HG03558 (cell line): ENCODE measurements around the gene ACCSL.

Experiments used
- ATAC-seq: cut with Tn5 transposase; IDR thresholded peaks from one replicate; pipeline ENCODE4 v1.9.1; 2021; ENCODE audit warnings: moderate number of reproducible peaks; ENCODE audit not compliant: unreplicated experiment; ENCODE audit errors: extremely low read depth

The ACCSL gene

DNA sequence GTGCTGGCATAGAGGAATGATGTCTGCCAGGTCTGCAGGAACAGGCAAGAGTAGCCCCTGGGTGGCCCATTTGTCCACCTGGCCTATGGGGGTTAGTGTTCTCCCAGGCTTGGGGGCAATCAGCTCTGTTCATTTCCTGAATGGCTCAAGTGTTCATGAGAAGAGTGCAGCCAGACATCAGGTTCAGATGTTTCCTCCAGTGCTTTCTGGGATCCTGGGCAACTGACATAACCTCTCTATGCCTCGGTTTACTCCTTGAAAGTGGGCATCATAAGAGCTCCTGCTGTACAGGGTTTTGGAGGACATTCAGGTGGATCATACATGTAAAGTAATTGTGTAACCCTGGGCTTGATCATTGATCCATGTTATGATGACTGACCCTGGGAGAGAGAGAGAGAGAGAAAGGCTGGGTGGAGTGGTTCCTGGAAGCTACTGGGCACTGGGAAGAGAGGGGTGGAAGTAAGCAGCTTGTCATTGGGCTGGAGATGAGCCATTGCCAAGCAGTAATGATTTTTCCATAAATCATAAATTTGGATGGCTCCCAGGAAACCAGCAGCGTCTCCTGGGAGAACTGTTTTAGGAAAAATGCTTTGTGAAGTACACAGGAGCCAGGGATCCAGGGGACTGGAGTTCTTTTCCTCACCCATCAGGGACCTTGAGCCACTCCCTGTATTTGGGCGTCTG, 30.2 kb upstream of the ACCSL start:
- ATAC-seq: no peak

DNA sequence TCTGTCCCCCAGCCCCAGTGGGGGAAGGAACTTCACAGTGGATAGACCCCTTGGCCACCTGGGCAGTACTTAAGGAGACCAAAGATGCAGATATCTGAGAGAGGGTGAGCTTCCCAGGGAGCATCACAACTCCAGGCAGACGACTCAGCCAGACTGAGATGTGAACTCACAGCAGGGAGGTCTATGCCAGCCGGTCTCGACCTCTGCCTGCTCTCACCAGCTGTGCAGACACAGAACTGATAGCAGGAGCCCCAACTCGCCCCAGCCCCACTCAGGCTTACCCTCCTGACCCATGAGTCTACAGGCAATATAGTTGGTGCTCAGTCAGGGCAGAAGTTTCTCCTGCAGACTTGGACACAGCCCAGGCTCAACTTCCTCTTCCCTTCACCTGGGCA, 29.7 kb upstream of the ACCSL start:
- no peak for ATAC-seq

DNA sequence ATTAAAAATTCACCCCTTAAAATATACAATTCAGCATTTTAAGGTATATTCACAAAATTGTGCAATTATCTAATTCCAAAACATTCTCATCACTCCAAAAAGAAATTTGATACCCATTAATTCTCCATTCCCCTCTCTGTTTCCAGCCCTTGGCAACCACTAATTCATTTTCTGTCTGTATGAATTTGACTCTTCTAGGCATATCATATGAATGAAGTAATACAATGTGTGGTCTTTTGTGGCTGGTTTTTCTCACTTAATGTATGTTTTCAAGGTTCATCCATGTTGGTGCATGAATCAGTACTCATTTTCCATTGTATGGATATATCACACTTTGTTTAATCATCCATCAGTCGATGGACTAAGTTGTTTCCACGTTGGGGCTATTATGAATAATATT, 29.0 kb upstream of the ACCSL start:
- no peak for ATAC-seq

DNA sequence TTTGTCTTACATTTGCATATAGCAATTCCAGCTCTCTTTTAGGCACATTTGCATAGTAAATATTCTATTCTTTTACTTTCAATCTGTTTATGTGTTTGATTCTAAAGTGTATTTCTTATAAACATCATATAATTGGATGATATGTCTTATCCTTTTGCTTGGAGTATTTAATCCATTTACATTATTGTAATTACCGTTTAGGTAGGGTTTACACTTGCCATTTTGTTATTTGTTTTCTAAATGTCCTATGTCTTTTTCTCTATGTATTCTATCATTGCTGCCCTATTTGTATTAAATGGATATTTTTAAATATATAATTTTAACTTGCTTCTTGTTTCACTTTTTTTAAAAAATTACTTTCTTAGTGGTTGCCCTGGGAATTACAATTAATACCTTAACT, 22.8 kb upstream of the ACCSL start:
- ATAC-seq: no peak

DNA sequence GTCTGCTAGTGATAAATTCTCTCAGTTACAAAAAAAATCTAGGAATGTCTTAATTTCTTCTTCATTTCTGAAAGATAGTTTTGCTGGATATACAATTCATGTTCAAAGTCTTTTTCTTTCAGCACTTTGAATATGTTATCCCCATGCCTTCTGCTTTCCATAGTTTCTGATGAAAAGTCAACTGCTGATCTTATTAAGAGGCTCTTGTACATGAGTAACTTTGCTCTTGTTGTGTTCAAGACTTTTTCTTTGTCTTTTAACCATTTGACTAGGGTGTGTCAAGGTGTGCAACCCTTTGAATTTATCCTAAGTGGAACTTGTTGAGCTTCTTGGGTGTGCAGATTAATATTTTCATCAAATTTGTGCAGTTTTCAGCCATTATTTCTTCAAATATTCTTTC, 22.1 kb upstream of the ACCSL start:
- ATAC-seq: no peak

DNA sequence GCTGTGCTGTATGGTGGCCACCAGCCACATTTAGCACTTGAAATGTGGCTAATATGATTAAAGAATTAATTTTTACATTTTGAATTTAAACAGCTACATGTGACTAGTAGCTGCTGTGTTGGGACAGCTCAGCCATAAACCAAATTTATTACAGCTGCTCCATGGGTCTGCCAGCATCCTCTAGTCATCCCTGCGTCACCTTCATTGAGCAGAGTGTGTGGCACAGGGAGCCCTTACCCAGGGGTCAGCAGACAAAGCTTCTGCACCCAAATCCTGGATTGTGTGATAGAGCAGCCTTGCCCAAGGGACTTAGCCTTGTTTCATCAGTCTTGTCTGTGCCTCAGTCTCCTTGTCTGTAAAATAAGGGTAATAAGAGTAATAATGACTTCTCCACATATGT, 19.4 kb upstream of the ACCSL start:
- no peak for ATAC-seq

DNA sequence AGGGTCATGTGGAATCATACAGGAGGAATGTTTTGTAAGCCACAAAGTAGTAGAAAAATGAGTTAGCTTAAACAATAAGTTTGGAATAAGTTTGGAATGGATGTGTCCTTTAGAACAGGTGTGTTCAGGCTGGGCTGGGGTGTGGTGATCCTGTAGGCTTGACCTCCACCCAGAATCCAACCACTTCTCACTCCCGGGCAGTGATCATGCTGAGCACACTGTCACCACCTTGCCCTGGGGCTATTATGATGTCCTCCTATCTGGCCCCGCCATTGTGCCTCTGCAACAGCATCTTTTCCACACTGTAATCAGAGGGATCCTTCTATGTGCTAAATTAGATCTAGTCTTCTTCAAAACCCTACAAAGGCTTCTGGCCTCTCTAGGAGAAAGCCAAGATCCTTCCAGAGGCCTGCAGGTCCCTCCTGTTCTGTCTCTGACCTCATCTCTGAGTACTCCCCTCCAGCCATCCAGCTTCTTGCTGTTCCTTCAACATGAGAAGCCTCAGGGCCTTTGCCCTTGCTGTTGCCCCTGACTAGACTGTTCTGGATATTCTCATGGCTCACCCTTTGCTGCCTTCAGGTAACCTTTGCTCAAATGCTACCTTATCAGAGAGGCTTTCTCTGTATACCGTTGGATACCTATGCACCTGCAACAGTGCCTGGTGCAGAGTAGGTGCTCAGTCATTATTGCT, 18.8 kb upstream of the ACCSL start:
- ATAC-seq: no peak

DNA sequence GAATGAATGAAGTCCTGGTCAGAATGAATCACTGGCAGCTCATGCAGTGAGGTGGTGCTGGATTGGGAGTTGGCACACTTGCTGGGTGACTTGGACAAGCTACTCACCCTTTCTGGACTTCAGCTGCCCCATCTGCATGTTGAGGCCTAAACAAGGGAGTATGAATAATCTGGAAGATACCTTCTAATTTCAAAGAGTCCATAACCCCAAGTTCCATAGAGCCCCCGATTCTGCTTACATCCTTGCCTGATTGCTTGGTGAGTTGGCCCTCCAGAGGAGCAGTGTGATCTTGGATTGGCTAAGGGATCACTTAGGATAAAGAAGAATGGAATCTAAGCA, 18.3 kb upstream of the ACCSL start:
- no peak for ATAC-seq

DNA sequence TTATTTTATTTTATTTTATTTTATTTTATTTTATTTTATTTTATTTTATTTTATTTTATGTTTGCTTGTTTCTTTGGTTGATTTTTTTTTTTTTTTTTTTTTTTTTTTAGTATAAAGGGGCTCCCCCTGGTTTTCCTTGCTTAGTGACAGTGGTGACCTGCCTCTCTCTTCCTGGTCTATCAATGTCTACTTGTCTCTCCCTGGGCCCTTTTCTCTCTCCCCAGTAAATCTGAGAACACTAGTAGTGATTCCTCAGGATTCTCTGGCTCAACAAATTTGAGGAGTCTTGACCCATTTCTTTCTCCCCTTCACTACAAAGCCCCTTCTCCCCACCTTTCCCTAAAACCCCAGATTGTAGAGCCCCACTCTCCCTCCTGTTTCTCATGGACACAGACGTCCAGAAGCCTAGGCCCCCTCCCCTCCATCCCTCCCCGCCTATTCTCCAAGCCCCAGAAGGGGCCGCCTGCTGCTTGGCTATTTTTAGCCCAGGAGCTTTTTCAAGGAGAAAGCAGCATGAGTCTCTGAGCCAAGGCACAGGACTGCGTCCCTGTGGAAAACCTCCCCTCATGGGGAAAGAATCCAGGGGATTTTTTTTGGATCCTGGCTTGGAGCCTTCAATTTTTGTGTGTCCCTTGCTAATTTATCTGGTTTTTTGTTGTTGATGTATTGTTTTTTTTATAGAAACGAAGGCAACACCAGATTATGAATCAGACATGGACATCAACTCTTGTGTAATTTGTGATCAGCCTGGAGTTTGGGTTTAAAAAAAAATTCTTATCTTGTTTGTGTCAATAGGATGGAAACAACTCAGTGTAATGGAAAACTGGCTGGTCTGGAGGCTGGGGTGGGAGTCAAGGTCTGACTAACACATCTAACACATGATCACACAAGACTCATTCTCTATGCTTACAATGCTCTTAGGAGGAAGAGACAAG, 17.5 kb upstream of the ACCSL start:
- no peak for ATAC-seq

DNA sequence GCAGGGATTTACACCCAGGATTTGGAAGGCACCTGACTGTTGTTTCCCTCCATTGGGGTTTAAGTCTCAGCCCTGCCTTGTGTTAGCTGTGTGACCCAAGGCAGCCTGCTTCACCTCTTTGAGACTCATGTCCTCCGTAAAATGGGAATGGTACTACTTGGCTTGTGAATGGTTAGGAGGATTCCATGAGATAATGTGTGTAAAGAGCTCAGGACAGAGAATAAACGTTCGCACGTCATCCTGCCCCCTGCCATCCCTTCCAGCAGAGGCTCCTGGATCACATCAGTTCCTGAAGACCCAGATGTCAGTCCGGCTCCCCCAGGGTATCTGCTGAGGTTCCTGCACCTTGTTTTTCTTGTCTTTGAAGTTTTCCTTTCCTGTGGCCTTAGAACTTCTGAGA, 16.8 kb upstream of the ACCSL start:
- ATAC-seq: no peak

DNA sequence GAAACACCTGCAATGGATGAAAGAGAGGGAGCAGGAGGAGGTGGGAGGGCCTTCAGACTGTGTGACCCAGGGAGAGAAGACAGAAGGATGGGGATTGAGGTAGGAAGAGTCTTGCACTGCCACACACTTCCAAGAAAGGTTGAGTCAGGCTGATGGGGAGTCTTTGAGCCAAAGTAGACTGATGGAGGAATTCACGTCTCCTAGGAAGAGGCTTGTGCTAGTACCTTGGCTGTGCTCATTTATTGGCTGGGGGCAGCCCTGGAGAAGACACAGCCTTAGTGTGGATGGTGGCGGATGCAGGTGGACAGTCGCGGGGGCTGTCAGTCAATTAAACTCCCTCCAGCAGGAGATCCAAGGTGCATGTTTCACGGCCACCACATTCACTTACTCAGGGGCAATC, 16.2 kb upstream of the ACCSL start:
- no peak for ATAC-seq

DNA sequence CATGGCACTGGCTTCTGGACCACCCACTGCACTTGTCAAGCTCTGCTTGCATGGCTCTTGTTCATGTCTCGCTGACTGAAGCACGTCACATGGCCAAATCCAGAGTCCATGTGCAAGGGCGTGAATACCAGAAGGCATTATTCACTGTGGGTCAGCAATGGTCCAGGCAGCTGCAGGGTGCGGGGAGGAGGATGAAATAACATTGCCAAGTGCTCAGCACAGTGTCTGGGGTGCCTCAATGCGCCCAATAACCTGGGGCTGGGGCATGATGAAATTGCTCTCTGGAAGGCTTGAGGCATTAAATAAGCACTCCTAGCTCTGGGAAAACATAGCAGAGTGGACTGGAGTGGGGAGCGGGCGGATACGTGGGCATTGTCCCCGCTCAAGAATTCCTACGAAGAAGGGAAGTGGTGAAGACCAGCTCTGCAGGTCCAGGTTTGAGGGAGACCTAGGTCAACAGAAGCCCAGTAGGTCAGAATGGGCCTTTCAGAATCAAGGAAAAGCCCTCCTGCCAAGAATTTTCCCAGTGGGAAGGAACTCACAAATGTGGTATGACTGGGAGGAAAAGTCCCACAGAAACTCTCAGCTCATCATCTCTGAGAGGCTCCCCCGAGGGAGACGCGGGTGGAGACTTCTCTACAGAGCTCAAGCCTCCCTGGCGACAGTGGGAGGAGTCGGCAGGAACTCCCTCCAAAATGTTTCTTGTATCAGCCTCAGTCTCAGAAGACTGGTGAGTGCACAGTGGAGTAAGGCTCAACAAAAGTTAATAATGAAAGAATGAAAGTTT, 15.3 kb upstream of the ACCSL start:
- no peak for ATAC-seq

DNA sequence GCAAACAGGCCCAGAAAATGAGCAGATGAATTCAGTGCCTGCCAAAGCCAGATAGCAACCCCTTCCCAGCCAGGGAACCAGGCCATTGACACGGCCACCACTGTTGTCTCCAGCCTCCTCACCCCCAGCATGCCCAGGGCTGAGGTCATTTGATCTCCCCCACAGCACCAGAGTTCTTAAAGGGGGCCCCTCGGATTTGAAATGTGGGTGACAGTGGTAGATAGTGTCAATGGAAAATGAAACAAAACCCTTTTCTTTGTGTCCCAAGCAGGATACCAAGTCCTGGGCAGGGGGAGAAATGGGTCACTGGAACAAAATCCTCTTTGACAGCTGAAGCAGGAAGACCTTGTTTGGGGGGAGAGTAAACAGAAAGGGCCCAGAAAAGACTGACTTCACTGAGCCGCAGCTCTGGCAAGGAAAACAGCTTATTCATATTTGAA, 14.3 kb upstream of the ACCSL start:
- no peak for ATAC-seq

DNA sequence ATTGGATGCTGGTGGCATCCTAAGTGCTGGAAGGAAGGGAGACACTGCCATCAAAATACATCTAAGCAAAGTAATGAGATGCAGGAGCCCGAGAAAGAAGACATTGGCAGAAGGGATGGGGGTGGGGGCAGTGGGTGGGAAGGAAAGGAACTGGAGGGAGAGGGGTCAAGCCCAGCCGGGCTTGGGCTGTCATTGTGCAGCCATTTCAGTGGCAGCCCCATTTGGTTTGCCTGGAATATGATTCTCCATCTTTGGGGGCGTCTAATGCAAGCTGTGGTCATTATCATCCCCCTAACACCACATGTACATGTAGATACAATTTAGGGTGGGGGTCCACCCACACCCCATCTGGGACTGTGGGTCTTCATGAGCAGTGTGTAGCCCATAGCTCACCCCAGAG, 13.9 kb upstream of the ACCSL start:
- no peak for ATAC-seq

DNA sequence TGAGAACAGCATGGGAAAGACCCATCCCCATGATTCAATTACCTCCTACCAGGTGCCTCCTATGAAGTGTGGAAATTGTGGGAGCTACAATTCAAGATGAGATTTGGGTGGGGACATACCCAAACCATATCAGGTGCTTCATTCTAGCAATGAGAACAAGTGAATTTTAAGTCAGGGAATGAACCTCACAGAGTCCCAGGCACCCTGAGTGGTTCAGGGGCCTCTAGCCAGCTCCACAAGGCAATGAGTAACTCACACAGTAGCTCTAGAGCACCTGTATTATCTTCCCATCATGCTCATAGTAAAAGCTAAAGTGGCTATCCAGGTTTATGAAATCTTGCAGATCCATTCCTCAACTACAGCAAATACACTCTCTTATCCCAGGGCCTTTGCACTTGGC, 13.1 kb upstream of the ACCSL start:
- no peak for ATAC-seq

DNA sequence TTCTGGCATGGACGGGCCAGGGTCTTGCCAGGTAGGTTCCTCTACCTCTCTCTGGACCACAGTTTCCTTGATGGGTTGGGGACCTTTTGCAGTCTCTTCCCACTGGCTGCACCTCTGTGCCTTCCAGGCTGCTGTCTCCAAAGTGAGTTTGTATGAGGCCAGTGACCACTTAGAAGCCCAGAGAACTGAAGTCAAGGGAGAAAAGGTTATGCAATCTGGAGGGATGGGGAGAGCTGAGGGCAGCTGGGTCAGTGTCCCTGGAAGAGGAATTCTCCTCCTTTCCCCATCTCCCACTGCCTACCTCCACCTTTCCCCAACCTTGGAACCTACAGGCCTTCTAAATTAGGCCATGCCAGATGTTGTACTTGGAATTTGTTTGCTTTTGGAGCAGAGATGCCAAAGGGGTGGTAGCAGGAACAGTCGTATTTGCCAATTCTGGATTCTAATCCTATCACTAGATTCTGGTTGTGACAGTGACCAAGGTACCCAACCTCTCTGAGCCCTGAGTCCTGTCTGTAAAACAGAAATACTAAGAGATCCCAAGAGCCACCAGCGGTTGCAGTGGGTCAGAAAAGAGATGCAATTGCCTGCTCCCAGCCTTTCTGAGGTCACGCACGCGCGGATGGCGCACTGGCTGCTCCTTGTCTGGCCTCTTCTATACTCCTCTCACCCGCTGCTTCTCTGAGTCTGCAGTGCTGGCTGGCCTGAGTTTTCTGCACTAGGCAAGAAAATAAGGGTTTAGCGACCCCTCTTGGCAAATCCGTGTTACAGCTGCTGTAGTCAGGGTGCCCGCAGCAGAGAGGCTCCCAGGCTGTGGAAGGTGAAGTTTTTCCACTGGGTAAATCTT, 10.7 kb upstream of the ACCSL start:
- no peak for ATAC-seq

DNA sequence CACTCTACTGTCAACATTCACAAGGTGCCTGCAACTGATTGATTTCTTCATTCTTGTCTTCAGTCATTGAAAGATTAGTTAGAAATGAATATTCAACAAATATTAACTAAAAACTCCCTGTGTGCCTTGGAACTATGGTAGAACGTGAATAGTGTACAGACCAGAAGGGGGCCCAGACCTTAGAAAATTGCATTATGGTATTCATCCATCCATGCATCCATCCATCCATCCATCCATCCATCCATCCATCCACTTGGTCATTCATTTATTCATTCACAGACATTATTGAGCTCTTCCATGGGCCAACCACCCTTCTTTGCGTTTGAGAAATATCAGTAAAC, 10.2 kb upstream of the ACCSL start:
- no peak for ATAC-seq

DNA sequence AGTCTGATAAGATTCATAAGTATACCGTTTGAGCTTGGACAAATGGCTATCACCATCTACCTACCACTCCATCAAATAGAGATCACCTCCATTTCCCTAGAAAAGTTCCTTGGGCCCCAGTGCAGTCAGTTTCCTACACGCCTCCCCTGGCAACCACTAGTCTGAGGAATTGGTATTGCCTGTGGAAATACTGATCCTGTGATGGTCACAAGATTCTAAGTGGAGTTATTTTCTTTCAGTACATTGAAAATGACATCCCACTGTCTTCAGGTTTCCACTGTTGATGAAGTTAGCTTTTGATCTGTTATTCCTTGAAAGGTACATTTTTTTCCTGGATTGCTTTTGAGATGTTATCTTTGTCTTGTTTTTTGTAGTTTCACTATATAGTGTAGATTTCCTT, 4.6 kb upstream of the ACCSL start:
- no peak for ATAC-seq

DNA sequence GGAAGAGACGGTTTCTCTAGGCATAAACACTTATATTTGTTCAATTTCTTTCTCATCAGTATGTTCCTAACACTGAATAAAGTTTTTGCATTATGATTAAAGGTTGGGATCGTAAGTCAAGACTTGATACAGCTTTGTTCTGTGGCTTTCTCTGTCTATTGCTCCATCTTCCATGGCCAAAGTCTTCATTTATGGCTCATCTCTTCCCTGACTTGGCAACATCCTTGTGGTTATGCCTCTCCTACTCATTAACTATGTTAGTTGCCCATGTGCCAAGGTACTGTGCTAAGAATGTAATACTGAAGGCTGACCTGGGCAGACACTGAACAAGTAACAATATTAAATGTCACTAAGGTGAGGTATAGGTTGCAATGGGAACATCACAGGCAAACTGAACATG, 1.6 kb upstream of the ACCSL start:
- no peak for ATAC-seq

DNA sequence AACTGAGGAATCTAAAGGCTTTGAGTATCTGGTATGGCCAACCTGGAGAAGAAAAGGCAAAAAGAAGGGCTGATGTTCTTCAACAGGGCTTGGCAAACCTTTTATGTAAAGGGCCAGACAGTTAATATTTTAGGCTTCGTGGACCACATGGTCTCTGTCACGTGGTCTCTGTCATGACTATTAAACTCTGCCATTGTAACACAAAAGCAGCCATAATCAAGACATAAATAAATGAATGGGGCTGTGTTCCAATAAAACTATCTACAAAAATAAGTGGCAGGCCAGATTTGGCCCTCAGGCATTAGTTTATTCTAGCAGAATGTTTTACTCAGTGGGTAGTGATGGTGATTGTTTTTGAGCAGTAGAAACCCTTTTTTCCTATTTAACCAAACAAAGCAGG, 483 bp upstream of the ACCSL start:
- no peak for ATAC-seq
